Lower leg skin (tissue), 4 donors: Measurements from ENCODE around the gene SKA2. TPM values are rescaled to one million over a fixed set of nuclear protein-coding genes. Genes with fewer than 3 reads are reported as not detected.

Experiments used
- DNase-seq, 2 donors: peaks; one replicate each; pipeline ENCODE4 v3.0.0-alpha.2; 2019; ENCODE audit warnings: low spot score in 2 of 2
- H3K4me3 ChIP-seq: fragments of 200-600 bp; sonication (generic); 2 replicates; pipeline ENCODE4 v1.5.1; 2017; ENCODE audit warnings: mild to moderate bottlenecking, low read depth; ENCODE audit not compliant: poor library complexity, severe bottlenecking
- POLR2A ChIP-seq, 2 donors: fragments of 450-650 bp; IDR thresholded peaks; one replicate each; pipeline ENCODE4 v1.6.1; 2016 to 2017; ENCODE audit warnings: antibody characterized with exemption in 2 of 2, mild to moderate bottlenecking in 1 of 2, moderate library complexity in 1 of 2
- WGBS, 2 donors: methylation state at CpG; one replicate each; pipeline ENCODE4 v1.1.5; 2018; 5-methylcytosine and 5-hydroxymethylcytosine counted together
- intact Hi-C: fragments of 100-400 bp; cut with DNase I; formaldehyde crosslinking; loops from one replicate; pipeline ENCODE4 v1.15.0; 2023; ENCODE audit warnings: low total_unique reads
- total RNA-seq, 4 donors: library from RNA; depleted of rRNA; stranded (reverse); fragments of >200 nt; gene quantifications; one replicate each; pipeline ENCODE4 v1.1.0, GENCODE V29; 2016
- TF ChIP-seq, protein P1 (sequence below), 3 donors: fragments of 450-650 bp; IDR thresholded peaks; one replicate each; pipeline ENCODE4 v1.5.1; 2016; ENCODE audit warnings: antibody characterized with exemption in 3 of 3, mild to moderate bottlenecking in 3 of 3, moderate library complexity in 2 of 3

Gene SKA2
- total RNA-seq, 4 donors from 2014 or later, result 8.9 to 21.2 (median 17.8) TPM

DNA sequence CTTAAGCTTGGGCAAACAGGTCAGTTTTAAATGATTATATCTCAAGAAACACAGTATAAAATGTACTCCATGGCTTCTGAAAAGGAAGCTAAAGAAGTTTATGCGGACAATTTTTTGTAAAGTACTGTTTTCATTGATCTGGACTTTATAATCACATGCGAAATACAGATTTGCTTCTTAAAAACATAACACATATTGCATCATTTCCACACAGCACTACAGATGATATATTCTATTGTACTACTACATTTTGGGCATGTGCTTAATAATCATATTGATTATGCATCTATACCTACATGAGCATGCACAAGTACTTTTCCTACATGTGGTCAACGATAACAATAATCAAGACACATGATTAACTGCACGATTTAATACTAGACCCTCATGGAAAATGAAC, 70.8 kb downstream of the SKA2 start:
- no peak for TF ChIP-seq POLR2A (IDR thresholded peaks at IDR 0.05)
- TF ChIP-seq, protein P1, sequence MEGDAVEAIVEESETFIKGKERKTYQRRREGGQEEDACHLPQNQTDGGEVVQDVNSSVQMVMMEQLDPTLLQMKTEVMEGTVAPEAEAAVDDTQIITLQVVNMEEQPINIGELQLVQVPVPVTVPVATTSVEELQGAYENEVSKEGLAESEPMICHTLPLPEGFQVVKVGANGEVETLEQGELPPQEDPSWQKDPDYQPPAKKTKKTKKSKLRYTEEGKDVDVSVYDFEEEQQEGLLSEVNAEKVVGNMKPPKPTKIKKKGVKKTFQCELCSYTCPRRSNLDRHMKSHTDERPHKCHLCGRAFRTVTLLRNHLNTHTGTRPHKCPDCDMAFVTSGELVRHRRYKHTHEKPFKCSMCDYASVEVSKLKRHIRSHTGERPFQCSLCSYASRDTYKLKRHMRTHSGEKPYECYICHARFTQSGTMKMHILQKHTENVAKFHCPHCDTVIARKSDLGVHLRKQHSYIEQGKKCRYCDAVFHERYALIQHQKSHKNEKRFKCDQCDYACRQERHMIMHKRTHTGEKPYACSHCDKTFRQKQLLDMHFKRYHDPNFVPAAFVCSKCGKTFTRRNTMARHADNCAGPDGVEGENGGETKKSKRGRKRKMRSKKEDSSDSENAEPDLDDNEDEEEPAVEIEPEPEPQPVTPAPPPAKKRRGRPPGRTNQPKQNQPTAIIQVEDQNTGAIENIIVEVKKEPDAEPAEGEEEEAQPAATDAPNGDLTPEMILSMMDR (IDR thresholded peaks at IDR 0.05), result no peak
- intact Hi-C loops, result no loop called here
- DNase-seq, result no peak
- H3K4me3 ChIP-seq, result no peak overlapping the region
- WGBS, 2 donors, result 96 to 97% methylated on average over 4 of the region's 4 CpGs

DNA sequence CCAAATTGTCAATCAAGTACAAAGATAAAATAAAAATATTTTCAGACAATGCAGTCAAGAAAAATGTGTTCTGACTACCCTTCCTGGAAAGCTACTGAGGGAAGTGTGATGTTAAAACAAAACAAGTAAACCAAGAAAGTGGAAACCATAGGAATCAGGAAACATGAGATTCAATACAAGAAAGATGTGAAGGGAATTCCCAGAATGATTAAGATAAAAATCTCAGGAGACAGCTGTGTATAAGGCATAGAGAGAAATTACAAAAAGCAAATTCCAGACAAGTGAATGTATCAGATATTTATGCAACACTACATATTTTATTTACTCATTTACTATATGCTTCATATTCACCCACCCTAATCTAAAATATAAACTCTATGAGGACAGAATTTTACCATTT, 80.5 kb downstream of the SKA2 start:
- intact Hi-C loops, result no loop called here
- no peak overlapping the region for H3K4me3 ChIP-seq
- DNase-seq, result no peak
- TF ChIP-seq, protein P1 (IDR thresholded peaks at IDR 0.05), result no peak
- no peak for TF ChIP-seq POLR2A (IDR thresholded peaks at IDR 0.05)

DNA sequence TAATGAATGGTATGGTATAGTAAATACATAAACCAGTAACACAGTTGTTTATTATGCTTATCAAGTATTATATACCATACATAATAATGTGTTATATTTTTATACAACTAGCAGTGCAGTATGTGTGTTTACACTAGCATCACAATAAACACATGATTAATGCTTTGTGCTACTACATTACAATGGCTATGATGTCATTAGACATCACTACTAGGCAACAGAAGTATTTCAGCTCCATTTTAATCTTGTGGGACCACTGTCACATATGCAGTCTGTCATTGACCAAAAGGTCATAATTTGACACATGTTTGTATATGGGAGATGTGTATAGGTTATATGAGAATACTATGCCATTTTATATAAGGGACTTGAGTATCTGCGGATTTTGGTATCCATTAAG, 81.0 kb downstream of the SKA2 start:
- no peak overlapping the region for H3K4me3 ChIP-seq
- WGBS, 2 donors, result 97% methylated on average over 1 of the region's 1 CpG
- no peak for DNase-seq
- TF ChIP-seq POLR2A (IDR thresholded peaks at IDR 0.05), result no peak
- TF ChIP-seq, protein P1 (IDR thresholded peaks at IDR 0.05), result no peak
- intact Hi-C loops, result no loop called here

DNA sequence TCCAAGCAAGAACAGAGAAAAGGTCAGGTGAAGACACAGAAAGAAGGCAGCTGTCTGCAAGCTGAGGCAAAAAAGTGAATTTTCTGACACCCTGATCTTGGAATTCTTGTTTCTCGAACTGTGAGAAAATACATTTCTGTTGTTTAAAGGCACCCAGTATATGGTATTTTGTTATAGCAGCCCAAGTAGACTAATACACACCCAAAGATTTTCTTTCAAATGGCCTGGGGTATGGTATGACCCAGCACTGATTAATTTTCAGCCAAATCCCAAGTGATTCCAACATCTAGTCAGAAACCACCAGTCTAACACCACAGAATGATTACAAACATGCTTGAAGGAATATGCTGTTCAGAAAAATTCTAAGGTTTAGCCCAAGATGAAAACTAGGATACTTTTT, 85.1 kb downstream of the SKA2 start:
- H3K4me3 ChIP-seq, result no peak overlapping the region
- intact Hi-C loops, result no loop called here
- WGBS, 2 donors, result 97% methylated on average over 1 of the region's 1 CpG
- no peak for DNase-seq
- TF ChIP-seq POLR2A (IDR thresholded peaks at IDR 0.05), result no peak
- TF ChIP-seq, protein P1 (IDR thresholded peaks at IDR 0.05), result no peak

DNA sequence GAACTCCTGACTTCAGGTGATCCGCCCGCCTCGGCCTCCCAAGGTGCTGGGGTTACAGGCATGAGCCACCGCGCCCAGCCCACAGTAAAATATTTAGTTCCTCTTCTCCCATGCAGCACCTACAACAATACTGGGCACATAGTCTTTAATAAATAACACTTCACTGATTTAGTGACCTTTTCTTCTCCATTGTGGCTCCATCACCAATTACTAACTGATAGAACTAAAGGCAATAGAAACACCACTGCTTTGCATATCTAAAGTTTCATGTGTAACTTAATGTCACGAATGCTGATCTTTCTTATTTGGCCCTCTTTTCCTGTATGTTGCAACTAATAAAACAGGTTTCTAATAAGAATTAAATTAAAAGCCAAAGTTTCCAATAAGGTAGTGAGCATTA, 87.2 kb downstream of the SKA2 start:
- 96 to 97% methylated on average over 6 of the region's 6 CpGs for WGBS, 2 donors
- TF ChIP-seq, protein P1 (IDR thresholded peaks at IDR 0.05), result no peak
- no peak for TF ChIP-seq POLR2A (IDR thresholded peaks at IDR 0.05)
- intact Hi-C loops, result no loop called here
- H3K4me3 ChIP-seq, result no peak overlapping the region
- DNase-seq, result no peak

DNA sequence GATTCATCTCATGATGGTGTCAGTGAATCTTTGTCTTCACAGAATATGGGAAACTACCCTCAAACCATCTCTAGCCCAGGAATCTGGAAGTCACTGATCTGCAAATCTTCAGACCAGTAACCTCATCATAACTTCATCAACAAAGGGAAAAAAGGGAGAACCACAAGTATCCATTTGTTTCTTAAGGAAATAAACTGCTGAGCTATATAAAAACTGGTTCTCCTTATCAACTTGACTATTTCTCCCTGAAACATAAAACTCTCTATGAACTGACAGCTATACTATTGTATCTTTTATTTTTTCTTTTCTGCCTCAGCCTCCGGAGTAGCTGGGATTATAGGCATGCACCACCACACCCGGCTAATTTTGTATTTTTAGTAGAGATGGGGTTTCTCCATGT, 87.6 kb downstream of the SKA2 start:
- no peak for TF ChIP-seq POLR2A (IDR thresholded peaks at IDR 0.05)
- TF ChIP-seq, protein P1 (IDR thresholded peaks at IDR 0.05), result no peak
- H3K4me3 ChIP-seq, result no peak overlapping the region
- WGBS, 2 donors, result 88 to 98% methylated on average over 2 of the region's 2 CpGs
- intact Hi-C loops, result no loop called here
- DNase-seq, result no peak
